Measurements from ENCODE around the gene RNF17. TPM values are rescaled to one million over a fixed set of nuclear protein-coding genes. Genes with fewer than 3 reads are reported as not detected.
"Not testable (repeated sequence)": the region's sequence is repeated elsewhere in the genome, so short reads cannot be mapped to it uniquely, and the experiment has no call there.

Gene RNF17
- total and polyA plus RNA-seq, 2 experiments from 2014 or later: not detected

GRCh38 chr13:24725379-24725778 lies 38.6 kb upstream of the RNF17 start:
- no peaks in the 10 kb centered on the region for H3K4me1 ChIP-seq (ENCODE audit: insufficient read depth)
- no peaks in the 10 kb centered on the region for H4K20me1 ChIP-seq (ENCODE audit: insufficient read depth)
- H3K9ac ChIP-seq: no peak overlapping the region
- no peak for TF ChIP-seq EZH2 (IDR thresholded peaks at IDR 0.05; ENCODE audit: insufficient read depth, poor library complexity, severe bottlenecking)
- no peaks in the 10 kb centered on the region for H3K36me3 ChIP-seq (ENCODE audit: low read depth)
- H3K9me3 ChIP-seq (ENCODE audit: low read depth): no peaks in the 10 kb centered on the region
- H3K27ac ChIP-seq: no peak overlapping the region
- WGBS, 2 experiments (ENCODE audit: low coverage in 1 of 2, low lambda C conversion rate in 2 of 2, missing lambda C conversion rate in 2 of 2): 64 to 74% methylated on average over 3 to 5 of the region's 5 CpGs
- no peaks in the 10 kb centered on the region; the same call in 1 of the 2 replicates for H3K27me3 ChIP-seq (replicated peaks; ENCODE audit: insufficient read depth)
- no peak overlapping the region for H3K4me3 ChIP-seq
- no peak for DNase-seq
- H3K4me2 ChIP-seq (ENCODE audit: unreplicated experiment): no peak overlapping the region
- no peaks in the 10 kb centered on the region for H3K9me2 ChIP-seq (ENCODE audit: insufficient read depth)
- in situ Hi-C loops (cut with MboI): loop anchor here (5.0 to 10.0 kb wide), 2 partner anchors 48 to 151 kb away; no protein-coding TSS in a partner anchor
- H3K79me2 ChIP-seq (ENCODE audit: insufficient read depth): no peaks in the 10 kb centered on the region
- H3F3A ChIP-seq (ENCODE audit: insufficient read depth): no peaks in the 10 kb centered on the region
- no peak overlapping the region for H2AFZ ChIP-seq

DNA sequence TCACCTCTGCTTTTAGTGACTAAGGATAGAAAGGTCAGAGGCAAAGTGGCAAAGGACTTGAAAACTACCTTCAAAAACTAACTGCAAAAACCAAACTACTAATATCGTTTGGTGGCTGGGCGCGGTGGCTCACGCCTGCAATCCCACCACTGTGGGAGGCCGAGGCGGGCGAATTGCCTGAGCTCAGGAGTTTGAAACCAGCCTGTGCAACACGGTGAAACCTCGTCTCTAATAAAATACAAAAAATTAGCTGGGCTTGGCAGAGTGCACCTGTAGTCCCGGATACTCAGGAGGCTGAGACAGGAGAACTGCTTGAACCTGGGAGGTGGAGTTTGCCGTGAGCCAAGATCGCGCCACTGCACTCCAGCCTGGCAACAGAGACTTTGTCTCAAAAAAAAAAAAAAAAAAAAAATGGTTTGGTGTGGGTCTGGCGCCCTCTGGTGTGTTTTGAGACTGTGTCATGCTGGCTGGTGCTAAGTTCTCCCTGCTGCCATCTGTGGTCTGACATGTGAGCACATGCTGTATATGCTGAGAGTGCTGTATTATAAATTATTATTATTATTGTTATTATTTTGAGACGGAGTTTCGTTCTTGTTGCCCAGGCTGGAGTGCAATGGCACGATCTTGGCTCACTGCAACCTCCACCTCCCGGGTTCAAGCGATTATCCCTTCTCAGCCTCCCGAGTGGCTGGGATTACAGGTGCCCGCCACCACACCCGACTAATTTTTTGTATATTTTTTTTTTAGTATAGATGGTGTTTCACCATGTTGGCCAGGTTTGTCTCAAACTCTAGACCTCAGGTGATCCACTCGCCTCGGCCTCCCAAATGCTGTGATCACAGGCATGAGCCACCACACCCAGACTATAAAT lies 36.0 kb upstream of the RNF17 start:
- Histone ChIP-seq H2AFZ (no peak overlapping the region), H3K79me2 (ENCODE audit: insufficient read depth) (no peaks in the 10 kb centered on the region), H3K9me3 (ENCODE audit: low read depth) (no peaks in the 10 kb centered on the region), H3K27me3 (replicated peaks; ENCODE audit: insufficient read depth) (no peaks in the 10 kb centered on the region; the same call in none of the 2 replicates), H3F3A (ENCODE audit: insufficient read depth) (no peaks in the 10 kb centered on the region), H3K4me2 (ENCODE audit: unreplicated experiment) (no peak overlapping the region), H3K9me2 (ENCODE audit: insufficient read depth) (no peaks in the 10 kb centered on the region), H3K27ac (no peak overlapping the region), H3K4me1 (ENCODE audit: insufficient read depth) (no peaks in the 10 kb centered on the region), H3K36me3 (ENCODE audit: low read depth) (no peaks in the 10 kb centered on the region), H3K4me3 (no peak overlapping the region), H3K9ac (no peak overlapping the region), H4K20me1 (ENCODE audit: insufficient read depth) (no peaks in the 10 kb centered on the region)
- WGBS, 2 experiments (ENCODE audit: low coverage in 1 of 2, low lambda C conversion rate in 2 of 2, missing lambda C conversion rate in 2 of 2): 49 to 50% methylated on average over 24 of the region's 24 CpGs
- DNase-seq: peak; percentile 95
- in situ Hi-C loops (cut with MboI): loop anchor here (5.0 to 10.0 kb wide), 2 partner anchors 51 to 153 kb away; no protein-coding TSS in a partner anchor
- TF ChIP-seq EZH2 (IDR thresholded peaks at IDR 0.05; ENCODE audit: insufficient read depth, poor library complexity, severe bottlenecking) (no peak), EZH2phosphoT487 (IDR thresholded peaks at IDR 0.05; ENCODE audit: insufficient read depth, low read depth) (no peak)

DNA sequence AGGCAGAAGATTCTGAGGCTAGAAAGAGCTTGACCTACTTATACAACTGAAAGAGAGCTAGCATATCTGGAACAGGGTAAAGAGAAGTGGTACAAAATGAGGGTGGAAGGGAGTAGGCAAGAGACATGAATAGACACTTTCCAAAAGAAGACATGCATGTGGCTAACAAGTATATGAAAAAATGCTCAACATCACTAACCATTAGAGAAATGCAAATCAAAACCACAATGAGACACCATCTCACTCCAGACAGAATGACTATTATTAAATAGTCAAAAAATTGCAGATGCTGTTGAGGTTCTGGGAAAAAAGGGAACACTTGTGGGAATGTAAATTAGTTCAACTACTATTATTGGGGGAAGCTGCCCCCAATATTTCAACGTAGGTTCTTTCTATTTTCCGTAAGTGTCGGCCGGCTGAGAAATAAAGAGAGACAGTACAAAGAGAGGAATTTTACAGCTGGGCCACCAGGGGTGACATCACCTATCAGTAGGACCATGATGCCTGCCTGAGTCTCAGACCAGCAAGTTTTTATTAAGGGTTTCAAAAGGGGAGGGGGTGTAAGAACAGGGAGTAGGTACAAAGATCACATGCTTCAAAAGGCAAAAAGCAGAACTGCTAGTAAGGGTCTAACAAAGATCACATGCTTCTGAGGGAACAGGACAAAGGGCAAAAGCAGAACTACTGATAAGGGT lies 32.9 kb upstream of the RNF17 start:
- H3K9me3 ChIP-seq (ENCODE audit: low read depth); H3K4me1 ChIP-seq (ENCODE audit: insufficient read depth); H3K9me2 ChIP-seq (ENCODE audit: insufficient read depth); DNase-seq; H2AFZ ChIP-seq; H3K27me3 ChIP-seq (replicated peaks; ENCODE audit: insufficient read depth); H3K36me3 ChIP-seq (ENCODE audit: low read depth); H3K9ac ChIP-seq; H3K4me3 ChIP-seq; H3K4me2 ChIP-seq (ENCODE audit: unreplicated experiment); in situ Hi-C loops (cut with MboI); H4K20me1 ChIP-seq (ENCODE audit: insufficient read depth); H3K79me2 ChIP-seq (ENCODE audit: insufficient read depth); H3F3A ChIP-seq (ENCODE audit: insufficient read depth); H3K27ac ChIP-seq: not testable (repeated sequence)
- 80 to 82% methylated on average over 4 of the region's 4 CpGs for WGBS, 2 experiments (ENCODE audit: low coverage in 1 of 2, low lambda C conversion rate in 2 of 2, missing lambda C conversion rate in 2 of 2)

- TF ChIP-seq EZH2 (IDR thresholded peaks at IDR 0.05; ENCODE audit: insufficient read depth, poor library complexity, severe bottlenecking) (no peak), EZH2phosphoT487 (IDR thresholded peaks at IDR 0.05; ENCODE audit: insufficient read depth, low read depth) (no peak)
- no peak overlapping the region for H3K4me2 ChIP-seq (ENCODE audit: unreplicated experiment)
- no peaks in the 10 kb centered on the region for H3K4me1 ChIP-seq (ENCODE audit: insufficient read depth)
- no peak overlapping the region for H3K27ac ChIP-seq
- no peaks in the 10 kb centered on the region for H3F3A ChIP-seq (ENCODE audit: insufficient read depth)
- H3K36me3 ChIP-seq (ENCODE audit: low read depth): no peaks in the 10 kb centered on the region
- H3K9ac ChIP-seq: no peak overlapping the region
- in situ Hi-C loops (cut with MboI): no loop called here
- H3K27me3 ChIP-seq (replicated peaks; ENCODE audit: insufficient read depth): no peaks in the 10 kb centered on the region; the same call in 1 of the 2 replicates
- H3K9me3 ChIP-seq (ENCODE audit: low read depth): no peaks in the 10 kb centered on the region
- H2AFZ ChIP-seq: no peak overlapping the region
- H3K4me3 ChIP-seq: no peak overlapping the region
- DNase-seq: no peak
- H3K79me2 ChIP-seq (ENCODE audit: insufficient read depth): no peaks in the 10 kb centered on the region
- H3K9me2 ChIP-seq (ENCODE audit: insufficient read depth): no peaks in the 10 kb centered on the region
- H4K20me1 ChIP-seq (ENCODE audit: insufficient read depth): no peaks in the 10 kb centered on the region
- WGBS, 2 experiments (ENCODE audit: low coverage in 1 of 2, low lambda C conversion rate in 2 of 2, missing lambda C conversion rate in 2 of 2): 29 to 34% methylated on average over 4 of the region's 4 CpGs
Observed at GRCh38 chr13:24734950-24735349, 29.0 kb upstream of the RNF17 start.
